Body of pancreas (tissue), 4 donors: ENCODE data around the gene SMG1.

Experiments
- POLR2A ChIP-seq, 3 donors: fragments of 450-650 bp; IDR thresholded peaks; one replicate each; pipeline ENCODE4 v1.6.1; 2016; ENCODE audit warnings: antibody characterized with exemption in 3 of 3, mild to moderate bottlenecking in 2 of 3
- TF ChIP-seq, protein P1 (sequence below), 7 experiments: fragments of 450-650 bp in 4 of 7; fragments of 200-600 bp in 3 of 7; sonication (generic) in 3 of 7; IDR thresholded peaks; one replicate each; pipeline ENCODE4 v1.5.1; 2016 to 2019; ENCODE audit warnings: antibody characterized with exemption in 7 of 7

DNA sequence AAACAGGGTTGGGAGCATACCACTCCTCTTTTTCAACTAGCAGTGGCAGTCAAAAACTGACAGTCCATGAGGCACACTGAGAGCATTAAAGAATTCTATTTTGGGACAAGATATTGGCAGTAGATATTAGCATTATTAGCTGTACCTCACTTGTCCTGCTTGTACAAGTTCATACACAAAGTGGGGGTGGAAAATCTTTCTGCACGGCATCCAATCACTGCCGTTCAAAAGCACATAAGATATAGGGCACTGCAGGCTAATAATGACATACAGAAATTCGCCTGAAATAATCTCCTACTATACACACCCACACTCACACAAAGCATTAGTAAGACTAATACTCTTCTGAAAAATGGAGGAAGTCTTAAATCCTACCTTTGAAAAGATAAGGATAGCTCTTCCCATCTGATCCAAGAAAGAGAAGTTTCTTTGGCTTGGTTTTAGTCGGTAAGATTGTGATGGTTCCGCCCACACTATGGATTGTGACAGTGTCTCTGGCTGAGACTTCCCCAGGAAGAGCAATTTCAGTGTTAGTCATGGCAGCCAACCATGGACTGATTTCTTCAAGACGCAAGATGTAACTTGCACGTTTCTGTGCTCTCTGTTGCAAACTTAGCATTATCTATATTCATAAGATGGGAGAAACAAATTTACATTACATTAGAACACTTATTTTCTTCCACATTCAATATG, 84.2 kb downstream of the SMG1 start:
- TF ChIP-seq, protein P1, sequence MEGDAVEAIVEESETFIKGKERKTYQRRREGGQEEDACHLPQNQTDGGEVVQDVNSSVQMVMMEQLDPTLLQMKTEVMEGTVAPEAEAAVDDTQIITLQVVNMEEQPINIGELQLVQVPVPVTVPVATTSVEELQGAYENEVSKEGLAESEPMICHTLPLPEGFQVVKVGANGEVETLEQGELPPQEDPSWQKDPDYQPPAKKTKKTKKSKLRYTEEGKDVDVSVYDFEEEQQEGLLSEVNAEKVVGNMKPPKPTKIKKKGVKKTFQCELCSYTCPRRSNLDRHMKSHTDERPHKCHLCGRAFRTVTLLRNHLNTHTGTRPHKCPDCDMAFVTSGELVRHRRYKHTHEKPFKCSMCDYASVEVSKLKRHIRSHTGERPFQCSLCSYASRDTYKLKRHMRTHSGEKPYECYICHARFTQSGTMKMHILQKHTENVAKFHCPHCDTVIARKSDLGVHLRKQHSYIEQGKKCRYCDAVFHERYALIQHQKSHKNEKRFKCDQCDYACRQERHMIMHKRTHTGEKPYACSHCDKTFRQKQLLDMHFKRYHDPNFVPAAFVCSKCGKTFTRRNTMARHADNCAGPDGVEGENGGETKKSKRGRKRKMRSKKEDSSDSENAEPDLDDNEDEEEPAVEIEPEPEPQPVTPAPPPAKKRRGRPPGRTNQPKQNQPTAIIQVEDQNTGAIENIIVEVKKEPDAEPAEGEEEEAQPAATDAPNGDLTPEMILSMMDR (IDR thresholded peaks at IDR 0.05): no peak
- no peak for TF ChIP-seq POLR2A (IDR thresholded peaks at IDR 0.05)
